ENCODE data around the gene ASNSD1.
"Not testable (repeated sequence)": the region's sequence is repeated elsewhere in the genome, so short reads cannot be mapped to it uniquely, and the experiment has no call there.

The ASNSD1 gene

DNA sequence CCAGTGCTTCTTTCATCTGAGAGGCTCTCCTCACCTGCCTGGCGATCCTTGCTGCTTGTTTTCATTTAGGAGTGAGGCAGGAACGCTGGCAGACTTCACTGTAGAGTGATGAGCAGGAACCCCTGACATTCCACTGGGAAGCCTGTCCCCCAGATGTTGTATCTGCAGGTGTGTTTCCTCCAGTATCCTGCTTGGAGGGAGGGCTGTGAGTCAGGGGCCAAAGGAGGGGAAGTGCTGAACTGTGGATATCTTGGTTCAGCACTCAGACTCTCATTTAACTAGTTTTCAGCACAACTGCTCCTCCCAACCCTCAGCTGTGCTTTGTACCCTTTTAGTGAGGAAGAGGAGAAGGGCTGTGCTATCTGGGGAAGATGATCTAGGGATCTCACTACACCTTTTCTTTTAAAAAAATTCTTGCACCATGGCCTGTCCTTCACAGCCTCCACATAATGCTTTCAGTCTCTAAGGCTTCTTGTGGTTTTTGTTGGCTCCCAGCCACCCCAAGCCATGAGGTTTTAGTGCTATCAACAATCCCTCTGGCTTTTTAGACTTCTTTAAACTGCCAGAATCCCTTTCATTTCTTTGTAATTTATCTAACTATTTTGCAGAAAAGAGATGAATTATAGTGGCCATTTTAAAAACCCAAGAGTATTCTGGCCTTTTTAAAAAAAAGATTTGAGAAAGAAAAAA is 24.4 kb downstream of the ASNSD1 start:
- no peak for FAIRE-seq
- no peak for DNase-seq (ENCODE audit: insufficient read length, low spot score)
- TF ChIP-seq, protein P1, sequence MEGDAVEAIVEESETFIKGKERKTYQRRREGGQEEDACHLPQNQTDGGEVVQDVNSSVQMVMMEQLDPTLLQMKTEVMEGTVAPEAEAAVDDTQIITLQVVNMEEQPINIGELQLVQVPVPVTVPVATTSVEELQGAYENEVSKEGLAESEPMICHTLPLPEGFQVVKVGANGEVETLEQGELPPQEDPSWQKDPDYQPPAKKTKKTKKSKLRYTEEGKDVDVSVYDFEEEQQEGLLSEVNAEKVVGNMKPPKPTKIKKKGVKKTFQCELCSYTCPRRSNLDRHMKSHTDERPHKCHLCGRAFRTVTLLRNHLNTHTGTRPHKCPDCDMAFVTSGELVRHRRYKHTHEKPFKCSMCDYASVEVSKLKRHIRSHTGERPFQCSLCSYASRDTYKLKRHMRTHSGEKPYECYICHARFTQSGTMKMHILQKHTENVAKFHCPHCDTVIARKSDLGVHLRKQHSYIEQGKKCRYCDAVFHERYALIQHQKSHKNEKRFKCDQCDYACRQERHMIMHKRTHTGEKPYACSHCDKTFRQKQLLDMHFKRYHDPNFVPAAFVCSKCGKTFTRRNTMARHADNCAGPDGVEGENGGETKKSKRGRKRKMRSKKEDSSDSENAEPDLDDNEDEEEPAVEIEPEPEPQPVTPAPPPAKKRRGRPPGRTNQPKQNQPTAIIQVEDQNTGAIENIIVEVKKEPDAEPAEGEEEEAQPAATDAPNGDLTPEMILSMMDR (IDR thresholded peaks at IDR 0.05; ENCODE audit: insufficient read depth, missing control alignments) = no peak

DNA sequence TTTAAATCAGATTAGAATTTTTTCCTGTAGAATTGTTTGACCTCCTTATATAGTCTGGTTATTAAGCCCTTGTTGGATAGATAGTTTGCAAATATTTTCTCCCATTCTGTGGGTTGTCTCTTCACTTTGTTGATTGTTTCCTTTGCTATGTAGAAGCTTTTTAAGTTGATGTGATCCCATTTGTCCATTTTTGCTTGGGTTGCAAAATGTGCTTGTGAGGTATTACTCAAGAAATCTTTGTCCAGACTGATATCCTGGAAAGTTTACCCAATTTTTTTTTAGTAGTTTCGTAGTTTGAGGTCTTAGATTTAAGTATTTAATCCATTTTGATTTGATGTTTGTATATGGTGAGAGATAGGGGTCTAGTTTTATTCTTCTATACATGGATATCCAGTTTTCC is 26.5 kb downstream of the ASNSD1 start:
- FAIRE-seq; DNase-seq (ENCODE audit: insufficient read length, low spot score): not testable (repeated sequence)

DNA sequence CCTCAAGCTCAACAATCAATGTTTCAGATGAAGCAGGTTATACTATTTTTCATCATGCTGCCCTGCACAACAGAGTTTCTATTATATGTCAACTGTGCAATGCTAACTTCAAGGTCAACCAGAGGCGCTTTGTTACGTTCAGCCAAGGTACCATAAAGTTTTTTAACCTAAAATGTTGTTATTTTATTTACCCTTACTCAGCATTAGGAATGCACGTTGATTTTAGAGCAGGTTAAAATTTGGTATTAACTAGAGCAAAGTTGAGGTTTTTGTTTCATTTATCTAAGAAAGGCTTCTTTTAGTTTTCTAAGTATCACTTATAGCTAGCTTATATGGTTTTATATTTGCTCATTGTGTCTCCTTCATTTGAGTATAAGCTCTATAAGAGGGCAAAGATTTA is 35.0 kb downstream of the ASNSD1 start:
- DNase-seq (ENCODE audit: insufficient read length, low spot score) (no peak), FAIRE-seq (no peak)
- TF ChIP-seq, protein P1 (IDR thresholded peaks at IDR 0.05; ENCODE audit: insufficient read depth, missing control alignments) = no peak

DNA sequence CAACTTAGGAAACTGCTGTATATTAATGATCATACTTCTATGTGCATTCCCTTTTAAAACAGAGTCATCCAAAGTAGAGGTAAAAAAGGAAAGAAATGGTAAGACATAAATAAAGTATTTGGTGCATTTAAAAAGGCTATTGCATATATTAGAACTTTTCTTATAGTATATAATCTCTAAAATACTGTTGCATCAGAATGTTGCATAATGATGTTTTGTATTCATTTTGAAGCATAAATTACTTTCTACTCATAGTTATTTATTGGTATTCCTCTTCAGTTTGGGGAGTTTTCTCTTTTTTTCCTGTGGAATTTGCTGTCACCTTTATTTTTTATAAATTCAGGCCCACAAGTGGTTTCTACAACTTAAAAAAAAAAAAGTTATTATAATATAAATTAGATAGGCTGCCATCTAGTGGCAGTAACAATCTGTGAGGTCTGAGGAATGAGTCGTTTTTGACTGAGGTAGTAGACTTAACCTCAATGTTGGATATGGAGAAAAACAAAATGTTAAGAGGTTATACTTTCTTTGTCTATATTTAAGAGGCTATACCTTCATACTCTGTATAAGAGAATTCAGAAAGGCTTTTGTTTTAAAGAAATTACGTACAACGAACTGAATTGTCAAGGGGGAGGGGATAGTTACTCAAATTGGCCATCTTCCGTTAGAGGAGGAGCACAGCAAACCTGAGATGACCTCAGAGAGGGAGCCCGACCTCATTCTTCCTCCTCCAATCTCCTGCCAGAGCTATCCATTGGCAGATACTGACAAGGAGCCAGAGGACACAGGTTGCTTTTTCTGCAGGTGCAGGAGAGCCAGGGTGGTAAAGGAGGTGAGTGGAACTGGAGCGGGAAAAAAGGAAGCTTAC is 37.0 kb downstream of the ASNSD1 start:
- FAIRE-seq = no peak
- no peak for DNase-seq (ENCODE audit: insufficient read length, low spot score)
- TF ChIP-seq, protein P1 (IDR thresholded peaks at IDR 0.05; ENCODE audit: insufficient read depth, missing control alignments) = peak; percentile 52

DNA sequence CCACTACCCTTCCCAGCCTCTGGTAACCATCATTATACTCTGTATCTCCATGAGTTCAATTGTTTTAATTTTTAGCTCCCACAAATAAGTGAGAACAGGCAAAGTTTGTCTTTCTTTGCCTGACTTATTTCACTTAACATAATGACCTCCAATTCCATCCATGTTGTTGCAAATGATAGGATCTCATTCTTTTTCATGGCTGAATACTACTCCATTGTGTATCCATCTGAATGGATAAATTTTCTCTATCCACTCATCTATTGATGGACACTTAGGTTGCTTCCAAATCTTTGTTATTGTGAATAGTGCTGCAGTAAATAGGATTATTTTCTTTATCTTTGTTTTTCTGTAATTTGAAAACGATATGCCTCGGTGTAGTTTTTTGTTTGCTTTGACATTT is 39.4 kb downstream of the ASNSD1 start:
- no peak for FAIRE-seq
- TF ChIP-seq, protein P1 (IDR thresholded peaks at IDR 0.05; ENCODE audit: insufficient read depth, missing control alignments) = no peak
- no peak for DNase-seq (ENCODE audit: insufficient read length, low spot score)

DNA sequence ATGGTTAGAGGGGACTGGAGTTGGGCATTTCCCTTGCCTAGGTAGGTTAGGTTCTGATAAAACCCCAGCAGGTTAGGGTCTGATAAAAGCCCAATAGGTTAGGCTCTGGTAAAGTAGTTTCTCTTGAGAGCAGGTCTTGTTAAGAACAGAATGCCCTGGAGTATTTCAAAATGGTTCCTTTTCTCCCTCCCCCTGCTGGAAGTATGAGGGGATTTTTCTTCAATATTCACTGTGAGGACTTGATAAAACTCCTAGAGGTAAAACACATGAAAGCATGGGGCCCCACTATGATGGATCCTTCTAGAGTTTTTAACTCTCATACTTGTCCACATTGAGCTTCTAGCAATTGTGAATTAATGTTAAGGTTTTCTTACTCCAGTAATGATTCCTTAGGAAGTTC is 40.8 kb downstream of the ASNSD1 start:
- no peak for DNase-seq (ENCODE audit: insufficient read length, low spot score)
- TF ChIP-seq, protein P1 (IDR thresholded peaks at IDR 0.05; ENCODE audit: insufficient read depth, missing control alignments) = no peak
- FAIRE-seq = no peak

DNA sequence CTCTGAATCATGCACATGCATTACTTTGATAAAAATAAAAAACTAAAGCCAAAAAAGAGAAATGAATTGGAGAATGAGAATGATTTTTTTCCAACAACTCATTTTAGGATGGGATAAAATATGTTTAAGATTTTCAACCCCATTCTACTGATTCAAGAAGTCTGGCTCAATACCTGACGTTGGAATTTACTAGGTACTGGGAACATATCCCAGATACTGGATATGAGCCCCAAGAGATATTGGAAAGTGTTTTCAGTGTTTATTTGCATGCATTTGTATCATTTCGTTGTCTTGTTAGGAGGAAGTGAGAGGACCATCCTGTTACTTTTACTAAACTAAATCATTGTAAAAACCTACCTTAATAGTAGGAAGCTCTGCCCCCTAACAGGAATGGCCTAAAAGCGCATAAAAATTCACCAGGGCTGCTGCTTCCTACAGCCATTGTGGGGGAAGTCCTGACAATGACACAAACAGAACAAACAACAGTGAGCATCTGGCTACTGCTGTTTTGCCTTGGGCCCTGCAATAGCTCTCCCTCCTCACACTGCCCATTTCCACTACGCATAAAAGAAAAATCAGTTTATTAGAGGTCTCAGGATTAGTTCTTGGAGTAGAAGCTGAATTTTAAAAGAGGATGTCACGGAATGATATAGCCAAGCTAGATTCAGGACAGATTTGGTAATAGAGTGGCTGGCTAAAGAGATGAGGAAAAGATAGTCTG is 48.4 kb downstream of the ASNSD1 start:
- FAIRE-seq (no peak), DNase-seq (ENCODE audit: insufficient read length, low spot score) (no peak)
- TF ChIP-seq, protein P1 (IDR thresholded peaks at IDR 0.05; ENCODE audit: insufficient read depth, missing control alignments) = no peak

DNA sequence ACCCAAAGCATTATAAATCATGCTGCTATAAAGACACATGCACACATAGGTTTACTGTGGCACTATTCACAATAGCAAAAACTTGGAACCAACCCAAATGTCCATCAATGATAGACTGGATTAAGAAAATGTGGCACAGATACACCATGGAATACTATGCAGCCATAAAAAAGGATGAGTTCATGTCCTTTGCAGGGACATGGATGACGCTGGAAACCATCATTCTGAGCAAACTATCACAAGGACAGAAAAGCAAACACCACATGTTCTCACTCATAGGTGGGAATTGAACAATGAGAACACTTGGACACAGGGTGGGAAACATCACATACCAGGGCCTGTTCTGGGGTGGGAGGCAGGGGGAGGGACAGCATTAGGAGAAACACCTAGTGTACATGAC is 56.3 kb downstream of the ASNSD1 start:
- FAIRE-seq; DNase-seq (ENCODE audit: insufficient read length, low spot score): not testable (repeated sequence)

Measured in D721Med (cell line).